ENCODE measurements around the gene GET3. TPM values are rescaled to one million over a fixed set of nuclear protein-coding genes. Genes with fewer than 3 reads are reported as not detected.
"Not testable (repeated sequence)": the region's sequence is repeated elsewhere in the genome, so short reads cannot be mapped to it uniquely, and the experiment has no call there.

Gene GET3
- total RNA-seq, 1 experiment from 2014 or later, result 155 TPM

DNA sequence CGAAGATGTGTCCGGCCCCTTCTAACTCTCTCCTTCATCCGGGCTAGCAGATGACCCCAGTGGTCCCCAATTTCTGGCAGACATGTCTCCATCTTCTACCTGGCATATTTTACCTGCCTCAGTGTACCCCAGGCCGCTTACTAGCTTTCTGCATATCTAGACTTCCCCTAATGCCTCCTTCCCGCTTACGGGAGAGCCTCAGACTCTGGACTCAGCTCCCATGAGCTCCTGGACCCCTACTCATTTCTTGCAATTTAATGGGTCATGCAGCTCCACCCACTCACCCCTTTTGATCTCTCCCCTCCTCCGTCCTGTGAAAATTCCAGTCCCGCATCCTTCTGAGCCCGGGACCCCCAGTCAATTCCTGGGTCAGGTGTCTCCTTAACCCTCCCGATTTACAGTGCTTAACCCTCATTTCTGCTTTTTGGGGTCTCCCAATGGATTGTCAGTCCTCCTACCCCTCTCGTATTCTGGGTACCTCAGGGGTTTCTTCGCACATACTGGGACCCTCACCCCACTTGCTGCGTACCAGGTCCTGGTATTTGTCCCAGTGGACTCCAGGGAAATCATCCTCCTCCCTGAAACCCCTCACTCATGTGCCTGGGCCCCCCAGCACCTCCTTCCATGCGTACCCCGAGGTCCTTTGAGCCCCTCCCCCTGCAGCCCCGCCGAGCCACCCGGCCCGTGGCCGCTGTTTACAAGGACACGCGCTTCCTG is 53.5 kb downstream of the GET3 start:
- no peak for DNase-seq (ENCODE audit: low read depth)

DNA sequence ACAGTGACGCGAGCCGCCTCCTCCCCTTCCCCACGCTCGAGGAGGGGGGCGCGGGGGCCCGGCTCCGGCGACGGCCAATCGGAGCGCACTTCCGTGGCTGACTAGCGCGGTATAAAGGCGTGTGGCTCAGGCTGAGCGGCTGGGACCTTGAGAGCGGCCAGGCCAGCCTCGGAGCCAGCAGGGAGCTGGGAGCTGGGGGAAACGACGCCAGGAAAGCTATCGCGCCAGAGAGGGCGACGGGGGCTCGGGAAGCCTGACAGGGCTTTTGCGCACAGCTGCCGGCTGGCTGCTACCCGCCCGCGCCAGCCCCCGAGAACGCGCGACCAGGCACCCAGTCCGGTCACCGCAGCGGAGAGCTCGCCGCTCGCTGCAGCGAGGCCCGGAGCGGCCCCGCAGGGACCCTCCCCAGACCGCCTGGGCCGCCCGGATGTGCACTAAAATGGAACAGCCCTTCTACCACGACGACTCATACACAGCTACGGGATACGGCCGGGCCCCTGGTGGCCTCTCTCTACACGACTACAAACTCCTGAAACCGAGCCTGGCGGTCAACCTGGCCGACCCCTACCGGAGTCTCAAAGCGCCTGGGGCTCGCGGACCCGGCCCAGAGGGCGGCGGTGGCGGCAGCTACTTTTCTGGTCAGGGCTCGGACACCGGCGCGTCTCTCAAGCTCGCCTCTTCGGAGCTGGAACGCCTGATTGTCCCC is 54.2 kb downstream of the GET3 start, which contains the start of gene JUNB:
Gene JUNB (plus strand): TSS at position 142 of the 706 bp plus-strand sequence. CDS start 286 bp downstream, at position 428.
- DNase-seq (ENCODE audit: low read depth), result peak; percentile 95

DNA sequence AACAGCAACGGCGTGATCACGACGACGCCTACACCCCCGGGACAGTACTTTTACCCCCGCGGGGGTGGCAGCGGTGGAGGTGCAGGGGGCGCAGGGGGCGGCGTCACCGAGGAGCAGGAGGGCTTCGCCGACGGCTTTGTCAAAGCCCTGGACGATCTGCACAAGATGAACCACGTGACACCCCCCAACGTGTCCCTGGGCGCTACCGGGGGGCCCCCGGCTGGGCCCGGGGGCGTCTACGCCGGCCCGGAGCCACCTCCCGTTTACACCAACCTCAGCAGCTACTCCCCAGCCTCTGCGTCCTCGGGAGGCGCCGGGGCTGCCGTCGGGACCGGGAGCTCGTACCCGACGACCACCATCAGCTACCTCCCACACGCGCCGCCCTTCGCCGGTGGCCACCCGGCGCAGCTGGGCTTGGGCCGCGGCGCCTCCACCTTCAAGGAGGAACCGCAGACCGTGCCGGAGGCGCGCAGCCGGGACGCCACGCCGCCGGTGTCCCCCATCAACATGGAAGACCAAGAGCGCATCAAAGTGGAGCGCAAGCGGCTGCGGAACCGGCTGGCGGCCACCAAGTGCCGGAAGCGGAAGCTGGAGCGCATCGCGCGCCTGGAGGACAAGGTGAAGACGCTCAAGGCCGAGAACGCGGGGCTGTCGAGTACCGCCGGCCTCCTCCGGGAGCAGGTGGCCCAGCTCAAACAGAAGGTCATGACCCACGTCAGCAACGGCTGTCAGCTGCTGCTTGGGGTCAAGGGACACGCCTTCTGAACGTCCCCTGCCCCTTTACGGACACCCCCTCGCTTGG is 55.0 kb downstream of the GET3 start:
- DNase-seq (ENCODE audit: low read depth), result peak; percentile 58

DNA sequence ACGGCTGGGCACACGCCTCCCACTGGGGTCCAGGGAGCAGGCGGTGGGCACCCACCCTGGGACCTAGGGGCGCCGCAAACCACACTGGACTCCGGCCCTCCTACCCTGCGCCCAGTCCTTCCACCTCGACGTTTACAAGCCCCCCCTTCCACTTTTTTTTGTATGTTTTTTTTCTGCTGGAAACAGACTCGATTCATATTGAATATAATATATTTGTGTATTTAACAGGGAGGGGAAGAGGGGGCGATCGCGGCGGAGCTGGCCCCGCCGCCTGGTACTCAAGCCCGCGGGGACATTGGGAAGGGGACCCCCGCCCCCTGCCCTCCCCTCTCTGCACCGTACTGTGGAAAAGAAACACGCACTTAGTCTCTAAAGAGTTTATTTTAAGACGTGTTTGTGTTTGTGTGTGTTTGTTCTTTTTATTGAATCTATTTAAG is 55.6 kb downstream of the GET3 start:
- DNase-seq (ENCODE audit: low read depth), result no peak

DNA sequence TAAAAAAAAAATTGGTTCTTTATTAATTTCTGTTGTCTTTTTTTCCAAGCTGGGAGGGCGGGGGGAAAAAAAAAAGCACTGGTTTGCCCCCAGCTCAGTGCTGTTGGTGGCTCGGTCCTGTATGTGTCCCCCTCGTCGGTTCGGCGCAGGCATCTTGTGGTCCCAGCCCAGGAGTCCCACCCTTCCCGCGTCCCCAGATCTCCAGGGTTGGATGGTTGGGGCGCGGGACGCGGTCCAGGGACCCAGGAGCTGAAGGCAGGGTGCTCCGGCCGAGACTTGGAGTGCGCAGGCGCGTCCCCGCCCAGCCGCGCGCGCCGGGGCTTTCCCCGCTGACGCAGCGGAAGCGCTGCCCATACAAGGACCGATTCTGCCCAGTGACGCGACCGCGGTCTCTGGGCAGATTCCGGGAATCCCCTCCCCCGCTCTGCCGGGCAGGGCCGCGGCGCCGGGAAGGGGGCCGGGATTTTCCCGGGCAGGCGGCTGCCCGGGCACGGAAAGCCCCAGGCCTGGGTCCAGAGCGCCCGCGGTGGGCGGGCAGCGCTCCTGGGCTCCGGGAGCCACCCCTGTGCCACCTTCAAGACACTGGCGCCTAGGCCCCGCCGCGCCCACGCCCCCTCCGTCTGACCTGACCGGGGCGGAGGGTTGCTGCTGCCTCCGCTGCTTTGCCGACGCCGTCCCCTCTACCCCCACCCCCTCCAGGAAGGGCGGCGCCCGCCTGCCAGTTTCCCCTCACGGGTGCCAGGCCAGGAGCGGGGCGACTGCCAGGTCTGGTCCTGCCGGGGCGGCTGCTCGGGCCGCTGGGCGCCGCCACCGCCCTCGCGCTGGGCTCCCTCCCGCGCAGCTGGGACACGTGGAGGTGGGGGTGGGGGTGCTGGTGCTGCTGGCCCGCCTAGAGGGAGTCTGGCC is 56.2 kb downstream of the GET3 start:
- peak; percentile 90 for DNase-seq (ENCODE audit: low read depth)

DNA sequence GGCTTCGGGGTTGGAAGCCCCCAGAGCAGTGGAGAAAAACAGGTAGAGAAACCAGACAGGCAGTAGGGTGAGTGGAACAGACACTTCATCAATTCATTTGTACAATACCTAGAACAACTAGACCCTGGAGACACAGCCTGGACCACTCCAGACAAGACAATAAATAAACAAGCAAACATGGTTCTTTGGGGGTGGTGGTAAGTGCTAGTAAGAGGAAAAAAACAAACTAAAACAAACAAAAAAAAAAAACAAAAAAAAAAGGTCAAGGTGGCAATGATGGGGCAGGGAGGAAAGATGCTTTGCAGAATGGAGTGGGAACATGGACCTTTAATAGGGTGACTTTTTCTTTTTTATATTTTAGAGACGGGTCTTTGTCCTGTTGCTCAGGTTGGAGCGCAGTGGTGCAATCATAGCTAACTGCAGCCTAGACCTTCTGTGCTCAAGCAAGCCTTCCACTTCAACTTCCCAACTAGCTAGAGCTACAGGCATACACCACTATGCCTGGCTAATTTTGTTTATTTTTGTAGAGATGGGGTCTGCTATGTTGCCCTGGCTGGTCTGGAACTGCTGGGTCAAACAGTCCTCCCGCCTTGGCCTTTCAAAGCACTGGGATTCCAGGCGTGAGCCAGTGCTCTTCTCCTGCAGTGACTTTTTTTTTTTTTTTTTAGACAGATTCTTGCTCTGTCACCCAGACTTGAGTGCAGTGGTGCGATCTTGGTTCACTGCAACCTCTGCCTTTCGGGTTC is 57.1 kb downstream of the GET3 start:
- DNase-seq (ENCODE audit: low read depth), result no peak

DNA sequence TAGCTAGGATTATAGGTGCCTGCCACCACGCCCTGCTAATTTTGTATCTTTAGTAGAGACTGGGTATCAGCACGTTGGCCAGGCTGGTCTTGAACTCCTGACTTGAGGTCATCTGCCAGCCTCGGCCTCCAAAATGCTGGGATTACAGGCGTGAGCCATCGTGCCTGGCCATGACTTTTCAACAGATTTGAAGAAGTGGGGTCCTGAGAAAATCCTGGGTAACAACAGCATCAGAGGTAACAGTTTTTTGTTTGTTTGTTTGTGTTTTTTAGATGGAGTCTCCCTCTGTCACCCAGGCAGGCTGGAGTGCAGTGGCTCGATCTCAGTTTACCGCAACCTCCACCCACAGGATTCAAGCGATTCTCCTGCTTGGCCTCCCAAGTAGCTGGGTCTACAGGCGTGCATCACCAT is 57.7 kb downstream of the GET3 start:
- no peak for DNase-seq (ENCODE audit: low read depth)

DNA sequence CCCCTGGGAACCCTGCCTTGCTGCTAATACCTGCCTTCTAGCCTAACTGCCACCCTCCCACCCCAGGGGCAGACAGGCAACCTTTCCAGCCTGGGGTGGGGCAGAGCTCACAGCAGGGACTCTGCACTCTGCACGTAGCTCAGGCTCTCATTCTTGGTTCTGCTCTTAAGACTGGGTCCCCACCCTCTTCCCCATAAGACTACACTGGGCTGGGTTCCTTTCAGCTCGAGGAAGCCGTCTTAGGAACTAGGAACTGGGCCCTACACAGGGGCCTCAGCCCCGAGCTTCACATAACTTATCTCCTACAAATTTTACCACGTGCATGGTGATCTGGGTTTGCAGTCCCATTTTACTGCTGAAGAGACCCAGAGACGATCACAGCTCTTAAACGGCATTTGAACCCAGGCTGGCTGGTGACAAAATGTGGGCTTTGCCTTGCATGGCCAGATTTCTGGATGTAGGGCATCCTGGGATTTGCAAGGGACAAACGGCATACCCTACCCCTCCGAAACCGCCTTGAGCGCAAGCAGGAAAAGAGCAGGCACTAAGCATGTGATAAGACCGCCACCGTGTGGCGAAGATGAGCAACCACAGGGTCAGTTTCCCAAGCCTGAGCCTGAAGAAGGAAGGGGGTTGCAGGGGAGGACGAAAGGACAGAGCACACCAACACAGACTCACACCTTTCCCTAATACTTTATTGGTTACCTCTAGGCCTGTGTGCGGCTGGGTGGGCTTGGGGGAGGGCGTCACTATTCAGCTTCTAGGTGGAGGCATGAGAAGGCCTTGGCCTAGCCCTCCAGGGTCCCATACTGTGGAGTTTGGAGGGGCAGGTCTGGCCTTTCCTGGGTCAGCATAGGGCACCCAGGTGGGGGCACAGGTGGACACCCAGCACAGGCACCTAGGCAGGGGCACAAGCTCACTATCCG is 59.1 kb downstream of the GET3 start:
- DNase-seq (ENCODE audit: low read depth), result peak; percentile 72

DNA sequence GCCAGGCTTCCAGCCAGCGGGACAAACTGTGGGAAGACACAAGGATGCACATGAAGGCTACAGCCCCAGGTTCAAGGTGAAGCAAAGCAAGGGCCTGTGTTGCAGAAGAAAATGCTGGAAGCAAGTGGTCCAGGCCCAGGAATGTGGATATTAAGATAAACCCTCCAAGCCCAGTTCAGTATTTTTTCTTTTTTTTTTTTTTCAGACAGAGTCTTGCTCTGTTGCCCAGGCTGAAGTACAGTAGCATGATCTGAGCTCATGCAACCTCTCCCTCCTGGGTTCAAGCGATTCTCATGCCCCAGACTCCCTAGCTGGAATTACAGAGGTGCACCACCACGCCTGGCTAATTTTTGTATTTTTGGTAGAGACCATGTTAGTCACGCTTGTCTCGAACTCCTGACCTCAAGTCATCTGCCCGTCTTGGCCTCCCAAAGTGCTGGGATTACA is 59.9 kb downstream of the GET3 start:
- no peak for DNase-seq (ENCODE audit: low read depth)

DNA sequence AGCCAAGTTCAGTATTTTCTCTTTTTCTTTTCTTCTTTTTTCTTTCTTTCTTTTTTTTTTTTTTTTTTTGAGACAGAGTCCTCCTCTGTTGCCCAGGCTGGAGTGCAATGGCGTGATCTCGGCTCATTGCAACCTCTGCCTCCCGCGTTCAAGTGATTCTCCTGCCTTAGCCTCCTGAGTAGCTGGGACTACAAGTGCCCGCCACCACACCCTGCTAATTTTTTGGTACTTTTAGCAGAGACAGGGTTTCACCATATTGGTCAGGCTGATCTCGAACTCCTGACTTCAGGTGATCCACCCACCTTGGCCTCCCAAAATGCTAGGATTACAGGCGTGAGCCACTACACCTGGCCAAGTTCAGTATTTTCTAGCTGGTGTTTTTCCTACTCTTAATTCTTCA is 60.3 kb downstream of the GET3 start:
- not testable (repeated sequence) for DNase-seq (ENCODE audit: low read depth)

Other genes starting within 250 kb of the GET3 start
- 5.5 and 6.0 TPM in 2 replicates for gene ZNF564, start 186.0 kb upstream of the GET3 start, total RNA-seq (2014; rRNA removed)
- 6.4 and 10.3 TPM in 2 replicates for gene ZNF490, start 126.7 kb upstream of the GET3 start, total RNA-seq (2014; rRNA removed)
- gene ZNF791, start 126.6 kb upstream of the GET3 start, total RNA-seq (2014; rRNA removed), result 8.4 and 11.5 TPM in 2 replicates
- 48.1 and 73.8 TPM in 2 replicates for gene MAN2B1, start 70.8 kb upstream of the GET3 start, total RNA-seq (2014; rRNA removed)
- 9.1 and 10.0 TPM in 2 replicates for gene WDR83, start 70.7 kb upstream of the GET3 start, total RNA-seq (2014; rRNA removed)
- 106 and 109 TPM in 2 replicates for gene DHPS, start 55.6 kb upstream of the GET3 start, total RNA-seq (2014; rRNA removed)
- gene GNG14, start 49.5 kb upstream of the GET3 start, total RNA-seq (2014; rRNA removed), result not detected in 2 replicates
- gene FBXW9, start 40.9 kb upstream of the GET3 start, total RNA-seq (2014; rRNA removed), result 8.1 and 8.7 TPM in 2 replicates
- 41.0 and 56.0 TPM in 2 replicates for gene TNPO2, start 13.6 kb upstream of the GET3 start, total RNA-seq (2014; rRNA removed)
- gene TRIR, start 2.8 kb upstream of the GET3 start, total RNA-seq (2014; rRNA removed), result 372 and 446 TPM in 2 replicates
- 0.45 and 0.98 TPM in 2 replicates for gene BEST2, start 14.3 kb downstream of the GET3 start, total RNA-seq (2014; rRNA removed)
- 15.2 and 20.3 TPM in 2 replicates for gene HOOK2, start 38.1 kb downstream of the GET3 start, total RNA-seq (2014; rRNA removed)
- gene JUNB, start 54.0 kb downstream of the GET3 start, total RNA-seq (2014; rRNA removed), result 76.8 and 91.4 TPM in 2 replicates
- gene PRDX2, start 64.3 kb downstream of the GET3 start, total RNA-seq (2014; rRNA removed), result 101 and 124 TPM in 2 replicates
- not detected in 2 replicates for gene THSD8, start 64.6 kb downstream of the GET3 start, total RNA-seq (2014; rRNA removed)
- gene RNASEH2A, start 69.1 kb downstream of the GET3 start, total RNA-seq (2014; rRNA removed), result 56.2 and 59.5 TPM in 2 replicates
- not detected in 2 replicates for gene RTBDN, start 97.1 kb downstream of the GET3 start, total RNA-seq (2014; rRNA removed)
- 0.13 TPM in 1 of 2 replicates, not detected in the other for gene MAST1, start 101.0 kb downstream of the GET3 start, total RNA-seq (2014; rRNA removed)
- 17.2 and 18.9 TPM in 2 replicates for gene DNASE2, start 144.0 kb downstream of the GET3 start, total RNA-seq (2014; rRNA removed)
- not detected in 2 replicates for gene KLF1, start 149.7 kb downstream of the GET3 start, total RNA-seq (2014; rRNA removed)
- gene GCDH, start 153.7 kb downstream of the GET3 start, total RNA-seq (2014; rRNA removed), result 24.6 and 31.9 TPM in 2 replicates
- gene SYCE2, start 181.8 kb downstream of the GET3 start, total RNA-seq (2014; rRNA removed), result 0.17 TPM in 1 of 2 replicates, not detected in the other
- 64.0 and 77.4 TPM in 2 replicates for gene FARSA, start 196.2 kb downstream of the GET3 start, total RNA-seq (2014; rRNA removed)
- 1,263 and 1,378 TPM in 2 replicates for gene CALR, start 201.1 kb downstream of the GET3 start, total RNA-seq (2014; rRNA removed)
- 158 and 176 TPM in 2 replicates for gene RAD23A, start 208.4 kb downstream of the GET3 start, total RNA-seq (2014; rRNA removed)
- gene GADD45GIP1, start 219.7 kb downstream of the GET3 start, total RNA-seq (2014; rRNA removed), result 59.3 and 71.9 TPM in 2 replicates
- 0.06 TPM in 1 of 2 replicates, not detected in the other for gene DAND5, start 232.1 kb downstream of the GET3 start, total RNA-seq (2014; rRNA removed)

All from LHCN-M2 (cell line).